Uterus (tissue), 2 donors: Measurements from ENCODE around the gene TSC22D2.

Source experiments
- CTCF ChIP-seq, 4 experiments: fragments of 200-600 bp in 2 of 4; fragments of 450-650 bp in 2 of 4; sonication (generic) in 2 of 4; IDR thresholded peaks; one replicate each; pipeline ENCODE4 v1.5.1; 2016 to 2019; ENCODE audit warnings: antibody characterized with exemption in 4 of 4, mild to moderate bottlenecking in 2 of 4, moderate library complexity in 1 of 4
- POLR2A ChIP-seq, 2 donors: fragments of 450-650 bp; IDR thresholded peaks; one replicate each; pipeline ENCODE4 v1.6.1; 2016; ENCODE audit warnings: antibody characterized with exemption in 2 of 2, mild to moderate bottlenecking in 1 of 2, moderate library complexity in 1 of 2

- no peak for TF ChIP-seq CTCF (IDR thresholded peaks at IDR 0.05)
- no peak for TF ChIP-seq POLR2A (IDR thresholded peaks at IDR 0.05)
Measured at GRCh38 chr3:150396956-150397550, 11.0 kb upstream of the TSC22D2 start.
